ENCODE data around the gene COMMD1. TPM values are rescaled to one million over a fixed set of nuclear protein-coding genes. Genes with fewer than 3 reads are reported as not detected.

COMMD1 gene
- total RNA-seq, 8 experiments from 2014 or later = 23.6 to 48.6 (median 32.5) TPM

DNA sequence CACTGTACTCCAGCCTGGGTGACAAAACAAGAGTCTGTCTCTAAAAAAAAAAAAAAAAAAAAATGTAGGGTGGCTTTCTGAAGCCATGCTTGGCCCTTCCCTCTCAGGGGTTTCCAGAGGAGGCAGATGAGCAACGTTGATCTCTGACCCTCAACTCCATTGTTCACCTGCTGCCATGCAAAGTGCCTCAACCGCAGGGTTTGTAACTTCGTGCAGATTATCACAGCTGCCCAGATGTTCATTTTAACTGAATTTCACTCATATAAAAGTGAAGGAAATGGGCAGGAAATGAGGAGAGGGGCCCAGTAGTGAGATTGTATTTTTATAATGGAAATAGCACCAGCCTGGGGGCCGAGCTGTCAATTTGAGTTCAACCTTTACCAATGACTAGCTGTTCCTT is 275.5 kb downstream of the COMMD1 start:
- WGBS, 10 experiments = 55 to 100% (median 68%) methylated on average over 1 to 4 of the region's 4 CpGs; no CpG with 5 or more reads in 1 of the 10 experiments

DNA sequence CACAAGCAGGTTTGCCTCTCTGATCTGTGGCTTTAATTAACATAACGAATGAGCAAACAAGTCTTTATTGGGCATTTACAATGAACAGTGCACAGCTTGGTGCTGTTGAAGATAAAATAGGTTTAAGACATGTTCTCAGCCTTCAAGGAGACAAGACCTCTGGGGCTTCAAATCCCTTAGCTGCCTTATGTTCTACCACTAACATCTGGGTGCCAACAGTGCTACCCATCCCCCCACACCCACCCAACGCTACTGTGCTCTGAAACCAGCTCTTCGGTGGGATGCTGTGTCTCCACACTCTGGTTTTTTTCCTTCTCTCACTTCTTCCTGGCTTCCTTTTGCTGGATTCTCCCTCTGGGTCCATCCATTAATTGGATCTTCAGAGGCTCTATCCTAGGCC is 276.4 kb downstream of the COMMD1 start:
- no peak overlapping the region for H3K27ac ChIP-seq
- 50 to 100% (median 85%) methylated on average over 1 to 3 of the region's 3 CpGs; no CpG with 5 or more reads in 1 of the 10 experiments for WGBS, 10 experiments
- no peak overlapping the region for H3K4me3 ChIP-seq
- ATAC-seq (replicated peaks in 6 of 8) = no peak
- in situ Hi-C loops (cut with MboI; ENCODE audit: low pct_unique_long_range_greater_than_20kb in 2 of 9, low sequenced_read_pairs in 9 of 9, unreplicated experiment in 9 of 9) = no loop called here
- H3K4me1 ChIP-seq (replicated peaks in 1 of 2) = peaks cover 0 to 6% of the 10 kb centered on the region in 2 donors

More for the DNA sequence above, 275.5 kb downstream of the COMMD1 start:
- Histone ChIP-seq H3K27ac (no peak overlapping the region), H3K4me3 (no peak overlapping the region), H3K4me1 (replicated peaks in 1 of 2) (peaks cover 5 to 10% of the 10 kb centered on the region in 2 donors)
- in situ Hi-C loops (cut with MboI; ENCODE audit: low pct_unique_long_range_greater_than_20kb in 2 of 9, low sequenced_read_pairs in 9 of 9, unreplicated experiment in 9 of 9) = no loop called here
- ATAC-seq (replicated peaks in 6 of 8) = no peak

DNA sequence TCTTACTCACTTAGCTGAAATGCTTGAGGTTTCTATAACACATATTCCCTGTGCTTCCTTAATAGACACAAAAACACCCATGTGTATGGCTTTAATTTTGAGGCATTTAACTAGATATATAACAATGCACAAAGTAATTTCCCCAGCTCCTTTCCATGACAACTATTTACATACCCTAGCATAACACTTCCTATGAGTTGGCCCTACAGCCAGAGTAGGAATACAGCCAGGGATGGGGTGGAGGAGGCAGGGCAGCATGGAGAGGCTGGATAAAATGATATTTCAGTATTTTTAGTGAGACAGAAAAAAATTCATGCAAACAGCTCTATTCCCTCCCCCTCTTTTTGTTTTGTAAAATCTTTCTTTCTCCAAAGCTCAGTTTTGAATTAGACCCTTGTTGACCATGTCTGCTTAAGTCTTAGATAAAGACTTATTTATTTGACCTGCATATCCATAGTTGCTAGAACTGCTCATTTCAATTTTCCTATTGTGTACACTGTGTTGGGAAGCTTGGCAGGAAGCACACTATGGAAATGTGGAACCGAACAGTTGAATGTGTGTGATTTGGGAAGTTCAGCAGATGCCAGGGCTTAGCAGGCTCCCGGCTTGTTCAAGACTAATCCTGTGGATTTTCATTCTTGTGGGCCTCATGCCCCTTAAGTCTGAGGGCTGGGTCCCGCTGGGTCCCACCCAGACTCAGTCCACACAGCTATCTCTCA is 279.2 kb downstream of the COMMD1 start:
- in situ Hi-C loops (cut with MboI; ENCODE audit: low pct_unique_long_range_greater_than_20kb in 2 of 9, low sequenced_read_pairs in 9 of 9, unreplicated experiment in 9 of 9) = no loop called here
- Histone ChIP-seq H3K27ac (no peak overlapping the region), H3K4me1 (replicated peaks in 1 of 2) (no peaks in the 10 kb centered on the region), H3K4me3 (no peak overlapping the region)
- peak in 3 of 8 experiments; percentile 52 to 80 (median 60) for ATAC-seq (replicated peaks in 6 of 8)
- 0 to 100% (median 44%) methylated on average over 1 to 2 of the region's 3 CpGs; no CpG with 5 or more reads in 5 of the 10 experiments for WGBS, 10 experiments

Other genes with a start within 250 kb of the COMMD1 start
- gene FAM161A, start 51.6 kb upstream of the COMMD1 start, total RNA-seq = 10 to 100 TPM in 3 of 8 experiments, 1 to 10 TPM in 4, under 1 TPM in 1; 0.97 to 32.3 (median 8.3) TPM
- 100 to 1,000 TPM; 117 to 186 (median 156) TPM for gene CCT4, start 17.0 kb upstream of the COMMD1 start, total RNA-seq